HEK293 (cell line): ENCODE data around the gene RHBDF1.

ENCODE experiments used
- BCL11B ChIP-seq: fragments of 450-650 bp; formaldehyde crosslinking; IDR thresholded peaks from 2 replicates; pipeline ENCODE4 v1.5.1; 2016; ENCODE audit warnings: low read depth, missing biosample characterization, missing genetic modification characterization
- GFI1B ChIP-seq: fragments of 450-650 bp; formaldehyde crosslinking; IDR thresholded peaks from 2 replicates; pipeline ENCODE4 v1.5.1; 2016; ENCODE audit warnings: missing biosample characterization, missing genetic modification characterization
- IKZF3 ChIP-seq: fragments of 450-650 bp; IDR thresholded peaks from 2 replicates; pipeline ENCODE4 v1.5.0; 2018; ENCODE audit warnings: missing biosample characterization, mild to moderate bottlenecking, missing genetic modification characterization, moderate library complexity
- MZF1 ChIP-seq: fragments of 450-650 bp; formaldehyde crosslinking; IDR thresholded peaks from 2 replicates; pipeline ENCODE4 v1.5.1; 2017; ENCODE audit warnings: missing biosample characterization, missing genetic modification characterization, borderline replicate concordance
- RBAK ChIP-seq: fragments of 450-650 bp; formaldehyde crosslinking; IDR thresholded peaks from 2 replicates; pipeline ENCODE4 v1.5.1; 2016; ENCODE audit warnings: missing biosample characterization, missing genetic modification characterization
- SCRT1 ChIP-seq: fragments of 450-650 bp; formaldehyde crosslinking; IDR thresholded peaks from 2 replicates; pipeline ENCODE4 v1.5.1; 2016; ENCODE audit warnings: missing biosample characterization, missing genetic modification characterization, borderline replicate concordance
- YY1 ChIP-seq: fragments of 450-650 bp; formaldehyde crosslinking; IDR thresholded peaks from 2 replicates; pipeline ENCODE4 v1.5.1; 2018; ENCODE audit warnings: missing biosample characterization, missing genetic modification characterization
- ZNF133 ChIP-seq: fragments of 450-650 bp; formaldehyde crosslinking; IDR thresholded peaks from 2 replicates; pipeline ENCODE4 v1.5.1; 2016; ENCODE audit warnings: missing biosample characterization, missing genetic modification characterization
- ZNF140 ChIP-seq: fragments of 450-650 bp; formaldehyde crosslinking; IDR thresholded peaks from 2 replicates; pipeline ENCODE4 v1.5.1; 2016; ENCODE audit warnings: missing biosample characterization, missing genetic modification characterization
- ZNF214 ChIP-seq: fragments of 450-650 bp; formaldehyde crosslinking; IDR thresholded peaks from 2 replicates; pipeline ENCODE4 v1.5.1; 2017; ENCODE audit warnings: missing biosample characterization, mild to moderate bottlenecking, missing genetic modification characterization, borderline replicate concordance
- ZNF302 ChIP-seq: fragments of 450-650 bp; formaldehyde crosslinking; IDR thresholded peaks from 2 replicates; pipeline ENCODE4 v1.5.1; 2016; ENCODE audit warnings: missing biosample characterization, missing genetic modification characterization, low read depth
- ZNF426 ChIP-seq: fragments of 450-650 bp; formaldehyde crosslinking; IDR thresholded peaks from 2 replicates; pipeline ENCODE4 v1.5.1; 2017; ENCODE audit warnings: missing biosample characterization, missing genetic modification characterization, mild to moderate bottlenecking, inconsistent platforms, moderate library complexity
- ZNF501 ChIP-seq: fragments of 450-650 bp; formaldehyde crosslinking; IDR thresholded peaks from 2 replicates; pipeline ENCODE4 v1.5.1; 2016; ENCODE audit warnings: missing biosample characterization, missing genetic modification characterization
- ZNF544 ChIP-seq: fragments of 450-650 bp; formaldehyde crosslinking; IDR thresholded peaks from 2 replicates; pipeline ENCODE4 v1.5.0; 2017; ENCODE audit warnings: missing biosample characterization, missing genetic modification characterization
- ZNF629 ChIP-seq: fragments of 450-650 bp; formaldehyde crosslinking; IDR thresholded peaks from 2 replicates; pipeline ENCODE4 v1.5.1; 2017; ENCODE audit warnings: missing biosample characterization, missing genetic modification characterization
- ZNF777 ChIP-seq: fragments of 450-650 bp; formaldehyde crosslinking; IDR thresholded peaks from 2 replicates; pipeline ENCODE4 v1.5.1; 2017; ENCODE audit warnings: missing biosample characterization, missing genetic modification characterization, borderline replicate concordance
- TF ChIP-seq, protein P1 (sequence below): fragments of 450-650 bp; formaldehyde crosslinking; IDR thresholded peaks from 2 replicates; pipeline ENCODE4 v1.5.1; 2016; ENCODE audit warnings: missing biosample characterization, missing genetic modification characterization
- TF ChIP-seq, protein P2 (sequence below): fragments of 450-650 bp; formaldehyde crosslinking; IDR thresholded peaks from 2 replicates; pipeline ENCODE4 v1.5.1; 2016; ENCODE audit warnings: missing biosample characterization, missing genetic modification characterization
- TF ChIP-seq, protein P3 (sequence below): fragments of 450-650 bp; formaldehyde crosslinking; IDR thresholded peaks from 2 replicates; pipeline ENCODE4 v1.5.1; 2016; ENCODE audit warnings: missing biosample characterization, missing genetic modification characterization, low read depth
- TF ChIP-seq, protein P4 (sequence below): fragments of 450-650 bp; formaldehyde crosslinking; IDR thresholded peaks from 2 replicates; pipeline ENCODE4 v1.5.1; 2016; ENCODE audit warnings: missing biosample characterization, missing genetic modification characterization, borderline replicate concordance
- TF ChIP-seq, protein P5 (sequence below): fragments of 450-650 bp; formaldehyde crosslinking; IDR thresholded peaks from 2 replicates; pipeline ENCODE4 v1.5.1; 2016; ENCODE audit warnings: missing biosample characterization, missing genetic modification characterization
- TF ChIP-seq, protein P6 (sequence below): fragments of 450-650 bp; formaldehyde crosslinking; IDR thresholded peaks from 2 replicates; pipeline ENCODE4 v1.5.1; 2016; ENCODE audit warnings: missing biosample characterization, missing genetic modification characterization
- TF ChIP-seq, protein P7 (sequence below): fragments of 450-650 bp; formaldehyde crosslinking; IDR thresholded peaks from 2 replicates; pipeline ENCODE4 v1.5.1; 2016; ENCODE audit warnings: missing biosample characterization, missing genetic modification characterization
- TF ChIP-seq, protein P8 (sequence below): fragments of 450-650 bp; formaldehyde crosslinking; IDR thresholded peaks from 2 replicates; pipeline ENCODE4 v1.5.1; 2016; ENCODE audit warnings: missing biosample characterization, missing genetic modification characterization

Gene RHBDF1

DNA sequence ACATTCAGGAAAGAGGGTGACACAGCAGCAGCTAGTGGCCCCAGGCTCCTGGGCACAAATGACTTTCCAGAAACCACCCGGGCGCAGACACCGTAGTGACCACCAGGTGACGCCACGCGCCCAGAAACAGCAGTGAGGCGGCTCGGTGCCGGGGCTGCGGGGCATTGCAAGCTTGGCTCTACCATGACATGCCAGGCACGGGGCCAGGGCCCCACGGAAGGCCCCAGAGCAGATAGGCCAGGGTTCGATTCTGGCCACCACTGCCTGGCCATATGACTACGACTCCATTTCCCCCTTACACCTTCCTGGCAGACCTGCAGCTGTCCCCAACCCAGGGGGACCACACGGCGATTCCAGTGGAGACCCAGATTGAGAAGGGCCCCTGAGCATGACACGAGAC lies 6.7 kb downstream of the RHBDF1 start (continued):
- TF ChIP-seq, protein P1, sequence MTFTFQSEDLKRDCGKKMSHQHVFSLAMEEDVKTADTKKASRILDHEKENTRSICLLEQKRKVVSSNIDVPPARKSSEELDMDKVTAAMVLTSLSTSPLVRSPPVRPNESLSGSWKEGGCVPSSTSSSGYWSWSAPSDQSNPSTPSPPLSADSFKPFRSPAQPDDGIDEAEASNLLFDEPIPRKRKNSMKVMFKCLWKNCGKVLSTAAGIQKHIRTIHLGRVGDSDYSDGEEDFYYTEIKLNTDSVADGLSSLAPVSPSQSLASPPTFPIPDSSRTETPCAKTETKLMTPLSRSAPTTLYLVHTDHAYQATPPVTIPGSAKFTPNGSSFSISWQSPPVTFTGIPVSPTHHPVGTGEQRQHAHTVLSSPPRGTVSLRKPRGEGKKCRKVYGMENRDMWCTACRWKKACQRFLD (tag by site-specific recombination): no peak
- TF ChIP-seq, protein P2, sequence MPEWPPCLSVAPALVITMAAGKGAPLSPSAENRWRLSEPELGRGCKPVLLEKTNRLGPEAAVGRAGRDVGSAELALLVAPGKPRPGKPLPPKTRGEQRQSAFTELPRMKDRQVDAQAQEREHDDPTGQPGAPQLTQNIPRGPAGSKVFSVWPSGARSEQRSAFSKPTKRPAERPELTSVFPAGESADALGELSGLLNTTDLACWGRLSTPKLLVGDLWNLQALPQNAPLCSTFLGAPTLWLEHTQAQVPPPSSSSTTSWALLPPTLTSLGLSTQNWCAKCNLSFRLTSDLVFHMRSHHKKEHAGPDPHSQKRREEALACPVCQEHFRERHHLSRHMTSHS (tag by site-specific recombination): no peak
- no peak for TF ChIP-seq GFI1B (tag by site-specific recombination)
- TF ChIP-seq ZNF544 (tag by site-specific recombination): no peak
- no peak for TF ChIP-seq MZF1 (tag by site-specific recombination)
- no peak for TF ChIP-seq IKZF3 (tag by site-specific recombination)
- TF ChIP-seq, protein P3, sequence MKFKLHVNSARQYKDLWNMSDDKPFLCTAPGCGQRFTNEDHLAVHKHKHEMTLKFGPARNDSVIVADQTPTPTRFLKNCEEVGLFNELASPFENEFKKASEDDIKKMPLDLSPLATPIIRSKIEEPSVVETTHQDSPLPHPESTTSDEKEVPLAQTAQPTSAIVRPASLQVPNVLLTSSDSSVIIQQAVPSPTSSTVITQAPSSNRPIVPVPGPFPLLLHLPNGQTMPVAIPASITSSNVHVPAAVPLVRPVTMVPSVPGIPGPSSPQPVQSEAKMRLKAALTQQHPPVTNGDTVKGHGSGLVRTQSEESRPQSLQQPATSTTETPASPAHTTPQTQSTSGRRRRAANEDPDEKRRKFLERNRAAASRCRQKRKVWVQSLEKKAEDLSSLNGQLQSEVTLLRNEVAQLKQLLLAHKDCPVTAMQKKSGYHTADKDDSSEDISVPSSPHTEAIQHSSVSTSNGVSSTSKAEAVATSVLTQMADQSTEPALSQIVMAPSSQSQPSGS: no peak
- TF ChIP-seq RBAK (tag by site-specific recombination): no peak
- TF ChIP-seq ZNF501 (tag by site-specific recombination): peak; percentile 82; the same call in 1 of the 2 replicates
- no peak for TF ChIP-seq ZNF777 (tag by site-specific recombination)
- TF ChIP-seq YY1 (tag by site-specific recombination): peak; percentile 24; the same call in 1 of the 2 replicates
- TF ChIP-seq ZNF426 (tag by site-specific recombination): no peak
- TF ChIP-seq ZNF214: no peak
- TF ChIP-seq, protein P4, sequence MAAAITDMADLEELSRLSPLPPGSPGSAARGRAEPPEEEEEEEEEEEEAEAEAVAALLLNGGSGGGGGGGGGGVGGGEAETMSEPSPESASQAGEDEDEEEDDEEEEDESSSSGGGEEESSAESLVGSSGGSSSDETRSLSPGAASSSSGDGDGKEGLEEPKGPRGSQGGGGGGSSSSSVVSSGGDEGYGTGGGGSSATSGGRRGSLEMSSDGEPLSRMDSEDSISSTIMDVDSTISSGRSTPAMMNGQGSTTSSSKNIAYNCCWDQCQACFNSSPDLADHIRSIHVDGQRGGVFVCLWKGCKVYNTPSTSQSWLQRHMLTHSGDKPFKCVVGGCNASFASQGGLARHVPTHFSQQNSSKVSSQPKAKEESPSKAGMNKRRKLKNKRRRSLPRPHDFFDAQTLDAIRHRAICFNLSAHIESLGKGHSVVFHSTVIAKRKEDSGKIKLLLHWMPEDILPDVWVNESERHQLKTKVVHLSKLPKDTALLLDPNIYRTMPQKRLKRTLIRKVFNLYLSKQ: no peak
- TF ChIP-seq, protein P5, sequence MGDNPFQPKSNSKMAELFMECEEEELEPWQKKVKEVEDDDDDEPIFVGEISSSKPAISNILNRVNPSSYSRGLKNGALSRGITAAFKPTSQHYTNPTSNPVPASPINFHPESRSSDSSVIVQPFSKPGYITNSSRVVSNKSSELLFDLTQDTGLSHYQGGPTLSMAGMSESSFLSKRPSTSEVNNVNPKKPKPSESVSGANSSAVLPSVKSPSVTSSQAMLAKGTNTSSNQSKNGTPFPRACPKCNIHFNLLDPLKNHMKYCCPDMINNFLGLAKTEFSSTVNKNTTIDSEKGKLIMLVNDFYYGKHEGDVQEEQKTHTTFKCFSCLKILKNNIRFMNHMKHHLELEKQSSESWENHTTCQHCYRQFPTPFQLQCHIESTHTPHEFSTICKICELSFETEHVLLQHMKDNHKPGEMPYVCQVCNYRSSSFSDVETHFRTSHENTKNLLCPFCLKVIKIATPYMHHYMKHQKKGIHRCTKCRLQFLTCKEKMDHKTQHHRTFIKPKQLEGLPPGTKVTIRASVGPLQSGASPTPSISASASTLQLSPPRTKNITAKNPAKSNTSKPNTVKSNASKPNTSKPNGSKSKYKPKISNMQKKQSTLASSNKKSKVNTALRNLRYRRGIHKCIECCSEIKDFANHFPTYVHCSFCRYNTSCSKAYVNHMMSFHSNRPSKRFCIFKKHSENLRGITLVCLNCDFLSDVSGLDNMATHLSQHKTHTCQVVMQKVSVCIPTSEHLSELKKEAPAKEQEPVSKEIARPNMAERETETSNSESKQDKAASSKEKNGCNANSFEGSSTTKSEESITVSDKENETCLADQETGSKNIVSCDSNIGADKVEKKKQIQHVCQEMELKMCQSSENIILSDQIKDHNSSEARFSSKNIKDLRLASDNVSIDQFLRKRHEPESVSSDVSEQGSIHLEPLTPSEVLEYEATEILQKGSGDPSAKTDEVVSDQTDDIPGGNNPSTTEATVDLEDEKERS (tag by site-specific recombination): no peak
- no peak for TF ChIP-seq ZNF302 (tag by site-specific recombination)
- TF ChIP-seq ZNF140 (tag by site-specific recombination): no peak
- TF ChIP-seq, protein P6, sequence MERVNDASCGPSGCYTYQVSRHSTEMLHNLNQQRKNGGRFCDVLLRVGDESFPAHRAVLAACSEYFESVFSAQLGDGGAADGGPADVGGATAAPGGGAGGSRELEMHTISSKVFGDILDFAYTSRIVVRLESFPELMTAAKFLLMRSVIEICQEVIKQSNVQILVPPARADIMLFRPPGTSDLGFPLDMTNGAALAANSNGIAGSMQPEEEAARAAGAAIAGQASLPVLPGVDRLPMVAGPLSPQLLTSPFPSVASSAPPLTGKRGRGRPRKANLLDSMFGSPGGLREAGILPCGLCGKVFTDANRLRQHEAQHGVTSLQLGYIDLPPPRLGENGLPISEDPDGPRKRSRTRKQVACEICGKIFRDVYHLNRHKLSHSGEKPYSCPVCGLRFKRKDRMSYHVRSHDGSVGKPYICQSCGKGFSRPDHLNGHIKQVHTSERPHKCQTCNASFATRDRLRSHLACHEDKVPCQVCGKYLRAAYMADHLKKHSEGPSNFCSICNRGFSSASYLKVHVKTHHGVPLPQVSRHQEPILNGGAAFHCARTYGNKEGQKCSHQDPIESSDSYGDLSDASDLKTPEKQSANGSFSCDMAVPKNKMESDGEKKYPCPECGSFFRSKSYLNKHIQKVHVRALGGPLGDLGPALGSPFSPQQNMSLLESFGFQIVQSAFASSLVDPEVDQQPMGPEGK (tag by site-specific recombination): peak; percentile 57; the same call in 1 of the 2 replicates
- no peak for TF ChIP-seq ZNF133 (tag by site-specific recombination)
- 0 out of 2 replicates have a peak, but pooled peaks have one; percentile 31 for TF ChIP-seq ZNF629 (tag by site-specific recombination)
- no peak for TF ChIP-seq SCRT1 (tag by site-specific recombination)
- TF ChIP-seq, protein P7, sequence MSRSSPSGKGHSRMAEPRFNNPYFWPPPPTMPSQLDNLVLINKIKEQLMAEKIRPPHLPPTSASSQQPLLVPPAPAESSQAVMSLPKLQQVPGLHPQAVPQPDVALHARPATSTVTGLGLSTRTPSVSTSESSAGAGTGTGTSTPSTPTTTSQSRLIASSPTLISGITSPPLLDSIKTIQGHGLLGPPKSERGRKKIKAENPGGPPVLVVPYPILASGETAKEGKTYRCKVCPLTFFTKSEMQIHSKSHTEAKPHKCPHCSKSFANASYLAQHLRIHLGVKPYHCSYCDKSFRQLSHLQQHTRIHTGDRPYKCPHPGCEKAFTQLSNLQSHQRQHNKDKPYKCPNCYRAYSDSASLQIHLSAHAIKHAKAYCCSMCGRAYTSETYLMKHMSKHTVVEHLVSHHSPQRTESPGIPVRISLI (tag by site-specific recombination): no peak
- TF ChIP-seq BCL11B (tag by site-specific recombination): 0 out of 2 replicates have a peak, but pooled peaks have one; percentile 52
- TF ChIP-seq, protein P8, sequence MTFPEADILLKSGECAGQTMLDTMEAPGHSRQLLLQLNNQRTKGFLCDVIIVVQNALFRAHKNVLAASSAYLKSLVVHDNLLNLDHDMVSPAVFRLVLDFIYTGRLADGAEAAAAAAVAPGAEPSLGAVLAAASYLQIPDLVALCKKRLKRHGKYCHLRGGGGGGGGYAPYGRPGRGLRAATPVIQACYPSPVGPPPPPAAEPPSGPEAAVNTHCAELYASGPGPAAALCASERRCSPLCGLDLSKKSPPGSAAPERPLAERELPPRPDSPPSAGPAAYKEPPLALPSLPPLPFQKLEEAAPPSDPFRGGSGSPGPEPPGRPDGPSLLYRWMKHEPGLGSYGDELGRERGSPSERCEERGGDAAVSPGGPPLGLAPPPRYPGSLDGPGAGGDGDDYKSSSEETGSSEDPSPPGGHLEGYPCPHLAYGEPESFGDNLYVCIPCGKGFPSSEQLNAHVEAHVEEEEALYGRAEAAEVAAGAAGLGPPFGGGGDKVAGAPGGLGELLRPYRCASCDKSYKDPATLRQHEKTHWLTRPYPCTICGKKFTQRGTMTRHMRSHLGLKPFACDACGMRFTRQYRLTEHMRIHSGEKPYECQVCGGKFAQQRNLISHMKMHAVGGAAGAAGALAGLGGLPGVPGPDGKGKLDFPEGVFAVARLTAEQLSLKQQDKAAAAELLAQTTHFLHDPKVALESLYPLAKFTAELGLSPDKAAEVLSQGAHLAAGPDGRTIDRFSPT (tag by site-specific recombination): peak; percentile 87
